ENCODE measurements around the gene ATP5MC2. TPM values are rescaled to one million over a fixed set of nuclear protein-coding genes. Genes with fewer than 3 reads are reported as not detected.

Gene ATP5MC2
- total RNA-seq, 1 experiment from 2014 or later = 304 TPM

GRCh38 chr12:53696285-53696654, 20.4 kb upstream of the ATP5MC2 start:
- peak overlapping the region; percentile 96 for H2AFZ ChIP-seq (ENCODE audit: low read depth, low read length, poor library complexity, severe bottlenecking)
- RAD21 ChIA-PET (ENCODE audit: low non-redundant PET in 1 of 2, low total read pairs in 2 of 2, uncharacterized antibody in 2 of 2, unreplicated experiment in 2 of 2) = interaction anchor here (0.5 to 0.8 kb wide), 2 partner anchors 48 to 311 kb away, joined by 3 to 7 read pairs; no protein-coding TSS in a partner anchor

GRCh38 chr12:53695152-53696145, 19.6 kb upstream of the ATP5MC2 start:
- DNase-seq (ENCODE audit: low read depth, low spot score) (peak; percentile 36), ATAC-seq (peak; percentile 71)
- H2AFZ ChIP-seq (ENCODE audit: low read depth, low read length, poor library complexity, severe bottlenecking) = peak overlapping the region; percentile 96
- BruUV-seq (replicated peaks) = no TSS peak
- H3K36me3 ChIP-seq (ENCODE audit: control insufficient read depth in 1 of 2, insufficient read depth in 2 of 2, low read length in 2 of 2) = no peaks in the 10 kb centered on the region
- no peaks in the 10 kb centered on the region for H4K20me1 ChIP-seq (ENCODE audit: insufficient read depth)
- peak overlapping the region; percentile 89 for H3K4me2 ChIP-seq (ENCODE audit: low read length)
- peak overlapping the region; percentile 29 to 53 for H3K4me3 ChIP-seq (replicated peaks in 1 of 2; ENCODE audit: low read depth in 1 of 2, low read length in 2 of 2)
- H3K79me2 ChIP-seq (ENCODE audit: insufficient read depth, low read length) = no peaks in the 10 kb centered on the region
- peaks cover 13 to 23% of the 10 kb centered on the region in 2 experiments for H3K4me1 ChIP-seq (ENCODE audit: control insufficient read depth in 1 of 2, insufficient read depth in 2 of 2, low read length in 2 of 2)
- peak overlapping the region; percentile 52 for H3K9ac ChIP-seq (ENCODE audit: low read length)
- no peaks in the 10 kb centered on the region for H3K9me2 ChIP-seq (ENCODE audit: insufficient read depth)
- ChIA-PET CTCF (interaction anchor here (0.8 to 1.8 kb wide), 4 partner anchors 38 to 62 kb away, joined by 3 to 7 read pairs (median 4); no protein-coding TSS in a partner anchor), RAD21 (ENCODE audit: low non-redundant PET in 1 of 2, low total read pairs in 2 of 2, uncharacterized antibody in 2 of 2, unreplicated experiment in 2 of 2) (no interaction called here), POLR2A (interaction anchor here (1.0 to 1.3 kb wide), 4 partner anchors 10 to 32 kb away, joined by 3 to 4 read pairs (median 3); partner anchors contain the start of genes ATP5MC2 and CALCOCO1)
- no peaks in the 10 kb centered on the region for H3K9me3 ChIP-seq (ENCODE audit: control insufficient read depth in 1 of 2, insufficient read depth in 1 of 2, low read depth in 1 of 2, low read length in 2 of 2)
- H3K27me3 ChIP-seq (ENCODE audit: insufficient read depth, low read length) = peaks cover 8% of the 10 kb centered on the region
- peak overlapping the region; percentile 11; the same call in 1 of the 2 replicates for H3K27ac ChIP-seq (ENCODE audit: low read depth, low read length)
- intact Hi-C loops (cut with micrococcal nuclease) = no loop called here
- TF ChIP-seq EGR1 (IDR thresholded peaks at IDR 0.05; ENCODE audit: low read depth) (peak; percentile 40), ZFX (IDR thresholded peaks at IDR 0.05) (peak; percentile 31; the same call in 1 of the 2 replicates), CTCF (IDR thresholded peaks at IDR 0.05 in 2 of 3, conservative IDR thresholded peaks at IDR 0.05 in 1 of 3; ENCODE audit: borderline replicate concordance in 1 of 3, insufficient read depth in 1 of 3, low read depth in 2 of 3, low read length in 2 of 3) (peak in 2 of 3 experiments; percentile 9 to 37; a peak in 2 of 6 replicates), SP1 (IDR thresholded peaks at IDR 0.05; ENCODE audit: low read depth) (no peak)

More at GRCh38 chr12:53696285-53696654, 20.4 kb upstream of the ATP5MC2 start:
- CTCF ChIA-PET = interaction anchor here (1.8 kb wide), 1 partner anchor 50 kb away, joined by 7 read pairs; no protein-coding TSS in a partner anchor
- no peaks in the 10 kb centered on the region for H3K36me3 ChIP-seq (ENCODE audit: control insufficient read depth in 1 of 2, insufficient read depth in 2 of 2, low read length in 2 of 2)
- peak overlapping the region; percentile 29 to 53 for H3K4me3 ChIP-seq (replicated peaks in 1 of 2; ENCODE audit: low read depth in 1 of 2, low read length in 2 of 2)
- H4K20me1 ChIP-seq (ENCODE audit: insufficient read depth) = no peaks in the 10 kb centered on the region
- H3K9me2 ChIP-seq (ENCODE audit: insufficient read depth) = no peaks in the 10 kb centered on the region
- TF ChIP-seq SP1 (IDR thresholded peaks at IDR 0.05; ENCODE audit: low read depth) = peak; percentile 72
- TF ChIP-seq POLR2A (IDR thresholded peaks at IDR 0.05; ENCODE audit: borderline replicate concordance, extremely low read depth, insufficient read depth, insufficient read length) = no peak
- H3K27ac ChIP-seq (ENCODE audit: low read depth, low read length) = peak overlapping the region; percentile 11; the same call in 1 of the 2 replicates
- peaks cover 13 to 23% of the 10 kb centered on the region in 2 experiments for H3K4me1 ChIP-seq (ENCODE audit: control insufficient read depth in 1 of 2, insufficient read depth in 2 of 2, low read length in 2 of 2)
- no peaks in the 10 kb centered on the region for H3K9me3 ChIP-seq (ENCODE audit: control insufficient read depth in 1 of 2, insufficient read depth in 1 of 2, low read depth in 1 of 2, low read length in 2 of 2)
- peak overlapping the region; percentile 89 for H3K4me2 ChIP-seq (ENCODE audit: low read length)
- peak; percentile 91 for ATAC-seq
- intact Hi-C loops (cut with micrococcal nuclease) = no loop called here
- H3K9ac ChIP-seq (ENCODE audit: low read length) = peak overlapping the region; percentile 52
- POLR2A ChIA-PET = no interaction called here
- no TSS peak for BruUV-seq (replicated peaks)
- no peaks in the 10 kb centered on the region for H3K79me2 ChIP-seq (ENCODE audit: insufficient read depth, low read length)
- H3K27me3 ChIP-seq (ENCODE audit: insufficient read depth, low read length) = peaks cover 8% of the 10 kb centered on the region
- DNase-seq (ENCODE audit: low read depth, low spot score) = peak; percentile 95

Data from HCT116 (cell line).